ENCODE measurements around the gene DNAJA2. TPM values are rescaled to one million over a fixed set of nuclear protein-coding genes. Genes with fewer than 3 reads are reported as not detected.
A peak's percentile ranks its signal among the peaks of the same experiment; 100 is the strongest.

DNAJA2 gene
- polyA plus RNA-seq, 1 donor from 2014 or later, result 99.5 TPM

GRCh38 chr16:47018223-47018891 is 44.9 kb upstream of the DNAJA2 start:
- Histone ChIP-seq H3K4me3 (ENCODE audit: low read length) (no peak overlapping the region), H3K4me2 (ENCODE audit: low read length) (no peak overlapping the region), H4K20me1 (ENCODE audit: insufficient read depth) (no peaks in the 10 kb centered on the region), H3K27me3 (ENCODE audit: insufficient read depth, low read depth, low read length) (no peaks in the 10 kb centered on the region), H3K9me2 (ENCODE audit: insufficient read depth, low read length) (no peaks in the 10 kb centered on the region), H3K27ac (ENCODE audit: low read length) (no peak overlapping the region), H3K36me3 (ENCODE audit: insufficient read depth, low read length) (no peaks in the 10 kb centered on the region), H3K9me3 (ENCODE audit: low read length) (no peaks in the 10 kb centered on the region), H3K79me2 (replicated peaks; ENCODE audit: insufficient read depth, low read length) (no peaks in the 10 kb centered on the region), H3F3A (ENCODE audit: insufficient read depth, low read length, poor library complexity, severe bottlenecking) (no peaks in the 10 kb centered on the region), H2AFZ (ENCODE audit: low read depth, low read length) (no peak overlapping the region), H3K9ac (ENCODE audit: low read length) (no peak overlapping the region)
- peak; percentile 25 for TF ChIP-seq CTCF (IDR thresholded peaks at IDR 0.05; ENCODE audit: poor library complexity, severe bottlenecking)
- TF ChIP-seq TAF1 (IDR thresholded peaks at IDR 0.05; ENCODE audit: low read depth), result no peak

- H3K27me3 ChIP-seq (ENCODE audit: insufficient read depth, low read depth, low read length), result no peaks in the 10 kb centered on the region
- H3K9me3 ChIP-seq (ENCODE audit: low read length), result no peaks in the 10 kb centered on the region
- no peaks in the 10 kb centered on the region for H4K20me1 ChIP-seq (ENCODE audit: insufficient read depth)
- no peak overlapping the region for H3K4me2 ChIP-seq (ENCODE audit: low read length)
- H2AFZ ChIP-seq (ENCODE audit: low read depth, low read length), result no peak overlapping the region
- H3F3A ChIP-seq (ENCODE audit: insufficient read depth, low read length, poor library complexity, severe bottlenecking), result no peaks in the 10 kb centered on the region
- H3K9ac ChIP-seq (ENCODE audit: low read length), result no peak overlapping the region
- no peak for TF ChIP-seq SMC3 (conservative IDR thresholded peaks at IDR 0.05; ENCODE audit: poor library complexity)
- no peak for TF ChIP-seq RAD21 (conservative IDR thresholded peaks at IDR 0.05)
- TF ChIP-seq EP300 (conservative IDR thresholded peaks at IDR 0.05; ENCODE audit: poor library complexity, severe bottlenecking), result no peak
- TF ChIP-seq POLR2AphosphoS5 (IDR thresholded peaks at IDR 0.05), result no peak
- no peak for TF ChIP-seq REST (IDR thresholded peaks at IDR 0.05; ENCODE audit: borderline replicate concordance)
- TF ChIP-seq TAF1 (IDR thresholded peaks at IDR 0.05; ENCODE audit: low read depth), result no peak
- TF ChIP-seq MXI1 (conservative IDR thresholded peaks at IDR 0.05; ENCODE audit: poor library complexity, severe bottlenecking), result no peak
- TF ChIP-seq CTCF (IDR thresholded peaks at IDR 0.05; ENCODE audit: poor library complexity, severe bottlenecking), result no peak
- no peak for TF ChIP-seq EZH2 (IDR thresholded peaks at IDR 0.05; ENCODE audit: borderline replicate concordance, insufficient read depth, low read length, poor library complexity, severe bottlenecking)
- H3K9me2 ChIP-seq (ENCODE audit: insufficient read depth, low read length), result no peaks in the 10 kb centered on the region
- no peak overlapping the region for H3K4me3 ChIP-seq (ENCODE audit: low read length)
- no peaks in the 10 kb centered on the region for H3K36me3 ChIP-seq (ENCODE audit: insufficient read depth, low read length)
- no peak overlapping the region for H3K27ac ChIP-seq (ENCODE audit: low read length)
- H3K79me2 ChIP-seq (replicated peaks; ENCODE audit: insufficient read depth, low read length), result no peaks in the 10 kb centered on the region
Measured at GRCh38 chr16:47017636-47018035, 44.2 kb upstream of the DNAJA2 start.
